Ovary (tissue), 9 donors: ENCODE results near the gene SFTPD. TPM values are rescaled to one million over a fixed set of nuclear protein-coding genes. Genes with fewer than 3 reads are reported as not detected.

Source experiments
- DNase-seq, 5 donors: peaks; one replicate each; pipeline ENCODE4 v3.0.0-alpha.2; 2019 to 2020
- H3K27ac ChIP-seq, 2 donors: fragments of 200-600 bp; one replicate each; pipeline versions ENCODE4 v1.5.1 to v1.8.0; 2019 to 2022
- H3K27me3 ChIP-seq: fragments of 200-600 bp; one replicate; pipeline ENCODE4 v1.8.0; 2022
- H3K36me3 ChIP-seq: fragments of 200-600 bp; sonication (generic); one replicate; pipeline ENCODE4 v1.5.1; 2019
- H3K4me1 ChIP-seq: one replicate; pipeline ENCODE4 v1.8.1; 2013; ENCODE audit warnings: mild to moderate bottlenecking, moderate library complexity; ENCODE audit not compliant: insufficient read depth
- H3K4me3 ChIP-seq: fragments of 200-600 bp; sonication (generic); one replicate; pipeline ENCODE4 v1.5.1; 2017
- H3K9me3 ChIP-seq, 2 donors: fragments of 200-600 bp in 1 of 2; sonication (generic) in 1 of 2; one replicate each; pipeline versions ENCODE4 v1.5.1 to v1.8.1; 2013 to 2019; ENCODE audit warnings: mild to moderate bottlenecking in 1 of 2, moderate library complexity in 1 of 2
- CTCF ChIP-seq, 3 donors: fragments of 450-650 bp in 2 of 3; fragments of 200-600 bp in 1 of 3; IDR thresholded peaks; one replicate each; pipeline versions ENCODE4 v1.5.1 to v1.8.0; 2016 to 2022; ENCODE audit warnings: antibody characterized with exemption in 3 of 3, mild to moderate bottlenecking in 1 of 3
- EP300 ChIP-seq: sonication (generic); formaldehyde crosslinking; IDR thresholded peaks from one replicate; pipeline ENCODE4 v1.6.1; 2017; ENCODE audit warnings: antibody characterized with exemption
- POLR2A ChIP-seq: fragments of 450-650 bp; IDR thresholded peaks from one replicate; pipeline ENCODE4 v1.6.1; 2017; ENCODE audit warnings: antibody characterized with exemption, mild to moderate bottlenecking, moderate library complexity
- WGBS, 3 donors: extraction: QIAGEN DNeasy Blood & Tissue Kit in 1 of 3; methylation state at CpG; one replicate each; pipeline versions ENCODE4 v1.1.5 to v1.1.7; 2013 to 2017; 5-methylcytosine and 5-hydroxymethylcytosine counted together
- intact Hi-C, 4 donors: fragments of 100-400 bp; cut with DNase I; formaldehyde crosslinking; loops; one replicate each; pipeline versions ENCODE4 v1.11.0 to v1.15.1; 2022 to 2023
- polyA plus RNA-seq, 2 donors: library from polyadenylated mRNA; stranded (reverse); fragments of 200-250 nt in 1 of 2; fragments of 350-450 nt in 1 of 2; fragmentation: Illumina TruSeq in 1 of 2; extraction: RNeasy Lipid Tissue Mini Kit (QIAGEN cat#74804) in 1 of 2; gene quantifications; one replicate each; pipeline ENCODE4 v1.2.3, GENCODE V29; 2013 to 2014
- total RNA-seq, 7 donors: library from RNA; depleted of rRNA in 2 of 7; stranded (reverse); fragments of >200 nt in 2 of 7; fragmentation: NEBNext Ultra II Directional in 3 of 7; extraction: Animal tissue kit (Norgen Biotek cat#: 25700) in 3 of 7; gene quantifications; one replicate each; pipeline versions ENCODE4 v1.1.0 to v1.2.4, GENCODE V29; 2016 to 2023
- donor health status: DM: no; HTN: no; CAD: no; lungs with moderate emphysema.
- donor health status: DM: no; HTN: no; CAD: no.
- donor health status: Bipolar disorder and iron deficiency.
- donor health status: DM: yes; HTN: yes; CAD: no.
- donor health status: DM: no; HTN: no; CAD: no.
- donor health status: DM: yes; HTN: yes; CAD: no.

SFTPD gene
- total and polyA plus RNA-seq, 9 donors: 0.15 to 2.2 (median 0.30) TPM; not detected in 2

GRCh38 chr10:79939969-79940368, 8.9 kb downstream of the SFTPD start:
- H3K9me3 ChIP-seq: no peaks in the 10 kb centered on the region
- WGBS, 3 donors: 67 to 81% (median 69%) methylated on average over 2 of the region's 2 CpGs
- no peak overlapping the region for H3K27ac ChIP-seq
- intact Hi-C loops: no loop called here
- no peak overlapping the region for H3K4me3 ChIP-seq
- no peak for TF ChIP-seq POLR2A
- no peak for TF ChIP-seq CTCF (IDR thresholded peaks at IDR 0.05)
- no peak for TF ChIP-seq EP300
- no peaks in the 10 kb centered on the region for H3K4me1 ChIP-seq
- H3K27me3 ChIP-seq: no peaks in the 10 kb centered on the region
- no peak for DNase-seq
- H3K36me3 ChIP-seq: no peaks in the 10 kb centered on the region

GRCh38 chr10:79938728-79939406, 10.0 kb downstream of the SFTPD start:
- 80 to 89% (median 86%) methylated on average over 6 of the region's 6 CpGs for WGBS, 3 donors
- Histone ChIP-seq H3K36me3 (no peaks in the 10 kb centered on the region), H3K9me3 (no peaks in the 10 kb centered on the region), H3K27me3 (no peaks in the 10 kb centered on the region), H3K27ac (no peak overlapping the region), H3K4me3 (no peak overlapping the region), H3K4me1 (no peaks in the 10 kb centered on the region)
- no peak for DNase-seq
- intact Hi-C loops: no loop called here
- TF ChIP-seq POLR2A (no peak), CTCF (IDR thresholded peaks at IDR 0.05) (no peak), EP300 (no peak)

GRCh38 chr10:79937701-79938151, 11.2 kb downstream of the SFTPD start:
- WGBS, 3 donors: 83 to 86% (median 85%) methylated on average over 10 of the region's 10 CpGs
- no peak overlapping the region for H3K4me3 ChIP-seq
- H3K9me3 ChIP-seq: no peaks in the 10 kb centered on the region
- H3K36me3 ChIP-seq: no peaks in the 10 kb centered on the region
- H3K27ac ChIP-seq: no peak overlapping the region
- H3K4me1 ChIP-seq: no peaks in the 10 kb centered on the region
- TF ChIP-seq POLR2A: no peak
- no peak for TF ChIP-seq CTCF (IDR thresholded peaks at IDR 0.05)
- TF ChIP-seq EP300: no peak
- no peaks in the 10 kb centered on the region for H3K27me3 ChIP-seq
- DNase-seq: no peak
- intact Hi-C loops: no loop called here

GRCh38 chr10:79936625-79937615, 12.0 kb downstream of the SFTPD start:
- intact Hi-C loops: no loop called here
- Histone ChIP-seq H3K27ac (no peak overlapping the region), H3K4me1 (no peaks in the 10 kb centered on the region), H3K4me3 (no peak overlapping the region), H3K36me3 (no peaks in the 10 kb centered on the region), H3K9me3 (no peaks in the 10 kb centered on the region), H3K27me3 (no peaks in the 10 kb centered on the region)
- no peak for DNase-seq
- 84 to 88% (median 85%) methylated on average over 8 to 9 of the region's 9 CpGs for WGBS, 3 donors
- TF ChIP-seq CTCF (IDR thresholded peaks at IDR 0.05) (no peak), POLR2A (no peak), EP300 (no peak)
